ENCODE results near the gene BCDIN3D.
A peak's percentile ranks its signal among the peaks of the same experiment; 100 is the strongest.

Gene BCDIN3D

DNA sequence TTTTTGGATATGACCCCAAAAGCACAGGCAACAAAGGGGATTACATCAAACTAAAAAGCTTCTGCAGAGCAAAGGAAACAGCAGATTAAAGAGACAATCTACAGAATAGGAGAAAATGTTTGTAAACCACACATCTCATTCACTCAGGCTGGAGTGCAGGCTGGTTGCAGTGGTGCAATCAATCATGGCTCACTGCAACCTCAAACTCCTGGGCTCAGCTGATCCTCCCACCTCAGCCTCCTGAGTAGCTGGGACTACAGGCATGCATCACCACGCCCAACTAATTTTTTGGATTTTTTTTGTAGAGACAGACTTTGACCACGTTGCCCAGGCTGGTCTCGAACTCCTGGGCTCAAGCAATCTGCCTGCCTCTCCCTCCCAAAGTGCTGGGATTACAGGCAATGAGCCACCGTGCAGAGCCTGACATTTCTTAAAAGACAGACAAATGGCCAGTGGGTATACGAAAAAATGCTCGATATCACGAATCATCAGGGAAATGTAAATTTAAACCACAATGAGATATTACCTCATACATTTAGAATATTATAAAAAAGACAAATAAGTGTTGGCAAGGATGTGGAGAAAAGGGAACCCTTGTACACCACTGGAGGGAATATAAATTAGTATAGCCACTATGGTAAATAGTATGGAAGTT, 24.5 kb downstream of the BCDIN3D start:
- no peak for ATAC-seq

DNA sequence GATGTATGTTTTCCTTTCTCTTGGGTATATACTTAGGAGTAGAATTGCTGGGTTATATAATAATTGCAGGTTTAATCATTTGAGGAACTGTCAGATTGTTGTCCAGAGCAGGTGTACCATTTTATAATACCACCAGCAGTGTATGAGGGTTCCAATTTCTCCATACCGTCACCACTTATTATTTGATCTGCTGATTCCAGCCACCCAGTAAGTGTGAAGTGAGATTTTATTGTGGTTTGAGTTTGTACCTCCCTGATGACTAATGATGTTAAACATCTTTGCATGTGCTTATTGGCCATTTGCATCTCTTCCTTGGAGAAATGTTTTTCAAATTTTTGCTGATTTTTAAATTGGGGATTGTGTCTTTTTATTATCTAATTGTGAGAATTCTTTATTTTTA, 29.8 kb downstream of the BCDIN3D start:
- ATAC-seq, result peak in 1 of 2 donors; percentile 43

DNA sequence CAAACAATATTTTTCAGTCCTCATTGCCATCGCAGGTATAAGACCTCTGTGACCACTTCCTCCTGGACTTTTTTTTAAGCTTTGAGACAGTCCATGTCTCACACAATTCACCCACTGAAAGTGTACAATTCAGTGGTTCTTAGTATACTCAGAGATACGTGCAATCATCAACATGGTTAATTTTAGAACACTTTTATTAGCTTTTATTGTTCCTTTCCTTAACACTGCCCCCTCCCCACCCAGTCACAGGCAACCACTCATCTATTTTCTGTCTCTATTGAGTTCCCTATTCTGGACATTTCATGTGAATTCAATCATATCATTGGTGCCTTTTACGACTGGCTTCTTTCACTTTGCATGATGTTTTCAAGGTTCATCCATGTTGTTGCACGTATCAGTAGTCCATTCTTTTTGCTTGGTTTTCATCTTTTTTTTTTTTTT, 30.9 kb downstream of the BCDIN3D start:
- no peak for ATAC-seq

DNA sequence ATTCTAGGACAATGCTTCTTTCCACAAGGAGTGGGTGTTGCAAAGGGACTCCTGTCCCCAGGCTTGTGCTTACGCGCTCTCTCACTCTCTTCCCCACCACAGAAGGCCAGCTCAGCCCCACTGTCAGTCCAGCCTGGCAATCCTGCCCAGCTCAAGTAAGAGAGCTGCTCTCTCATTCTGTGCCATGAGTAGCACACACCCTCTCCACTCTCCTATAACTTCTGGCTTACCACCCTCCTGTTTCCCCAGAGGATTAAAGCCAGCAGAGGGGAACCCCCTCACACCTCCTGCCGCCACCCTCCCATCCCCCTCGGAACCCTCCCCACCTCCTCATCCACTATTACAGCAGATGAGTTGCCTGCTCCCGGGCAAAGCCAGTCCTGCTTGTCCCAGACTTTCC, 31.8 kb downstream of the BCDIN3D start:
- ATAC-seq, result no peak

DNA sequence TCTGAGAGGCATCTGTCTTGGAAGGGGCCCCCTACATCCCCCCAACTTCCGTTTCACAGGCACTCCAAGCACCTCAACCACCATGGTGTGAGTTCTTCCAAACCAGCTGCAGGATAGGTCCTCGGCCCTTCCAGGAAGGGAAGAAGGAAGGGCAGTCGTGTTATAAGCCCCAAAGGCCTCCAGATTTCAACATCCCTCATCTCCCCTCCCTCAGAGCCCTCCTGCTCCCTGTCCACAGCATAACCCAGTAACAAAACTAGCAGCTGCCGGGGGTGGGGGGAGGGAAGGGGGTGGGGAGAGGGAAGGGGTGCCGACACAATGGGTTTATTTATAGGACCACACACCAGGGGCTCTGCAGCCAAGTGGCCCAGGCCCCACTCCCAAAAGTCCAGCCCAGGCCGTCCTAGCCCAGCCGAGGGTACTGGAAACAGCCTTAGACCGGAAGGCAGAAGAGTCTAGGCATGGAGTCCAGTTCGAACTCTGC, 33.0 kb downstream of the BCDIN3D start:
- ATAC-seq, result no peak

DNA sequence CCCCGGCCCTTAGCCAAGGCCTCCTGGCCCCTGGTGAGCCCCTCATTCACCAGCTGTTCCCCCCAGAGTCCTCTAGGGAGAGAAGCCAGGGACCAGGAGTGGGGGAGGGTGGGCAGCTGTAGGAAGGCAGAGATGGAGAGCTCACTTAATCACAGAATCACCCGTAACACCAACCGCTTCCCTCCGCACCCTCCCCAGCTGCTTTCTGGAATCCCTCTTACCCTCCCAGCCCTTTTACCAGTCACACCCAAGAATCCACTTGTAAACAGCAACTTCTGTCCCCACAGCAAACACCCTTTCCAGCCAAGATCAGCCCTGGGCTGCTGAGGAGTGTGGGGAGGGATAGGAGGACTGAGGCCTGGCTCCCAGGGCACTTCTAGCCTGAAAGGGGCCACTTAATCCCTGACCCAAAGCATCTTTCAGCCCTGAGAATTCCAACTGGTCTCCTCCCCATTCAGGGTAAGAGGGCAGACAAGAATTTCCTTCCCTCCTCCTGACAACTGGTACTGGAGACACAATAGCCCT, 33.5 kb downstream of the BCDIN3D start:
- no peak for ATAC-seq

DNA sequence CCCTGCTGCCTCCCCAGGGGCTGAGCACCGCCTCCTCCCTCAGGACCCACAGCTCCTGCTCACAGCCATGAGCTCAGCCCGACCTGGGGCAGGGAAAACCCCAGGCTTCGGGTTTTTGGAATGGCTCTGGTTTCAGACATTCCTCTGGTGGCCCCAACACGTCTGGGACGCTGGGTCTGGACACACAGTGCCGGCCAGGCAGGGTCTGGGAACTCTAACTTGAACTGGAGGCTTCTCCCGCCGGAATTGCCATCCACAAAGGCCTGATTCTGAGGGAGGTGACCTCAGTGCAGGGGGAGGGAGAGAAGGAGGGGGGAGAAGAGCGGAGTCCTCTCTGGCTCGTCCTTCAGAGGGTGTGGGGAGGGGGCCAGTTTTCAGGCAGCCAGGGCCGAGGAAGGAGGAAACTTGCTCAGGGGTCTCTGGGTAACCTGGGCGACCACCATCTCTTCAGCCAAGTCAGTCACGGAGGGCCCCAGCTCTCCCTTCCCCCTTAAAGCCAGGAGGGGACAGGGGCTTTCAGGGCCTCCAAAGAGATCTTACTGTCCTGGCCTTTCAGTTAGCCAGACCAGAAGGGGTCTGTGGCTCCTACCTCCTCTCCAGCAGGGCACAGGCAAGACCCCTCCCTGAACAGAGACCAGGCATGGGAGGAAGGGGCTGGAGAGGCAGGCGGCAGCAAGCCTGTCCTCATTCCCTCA, 34.1 kb downstream of the BCDIN3D start:
- ATAC-seq, result no peak

DNA sequence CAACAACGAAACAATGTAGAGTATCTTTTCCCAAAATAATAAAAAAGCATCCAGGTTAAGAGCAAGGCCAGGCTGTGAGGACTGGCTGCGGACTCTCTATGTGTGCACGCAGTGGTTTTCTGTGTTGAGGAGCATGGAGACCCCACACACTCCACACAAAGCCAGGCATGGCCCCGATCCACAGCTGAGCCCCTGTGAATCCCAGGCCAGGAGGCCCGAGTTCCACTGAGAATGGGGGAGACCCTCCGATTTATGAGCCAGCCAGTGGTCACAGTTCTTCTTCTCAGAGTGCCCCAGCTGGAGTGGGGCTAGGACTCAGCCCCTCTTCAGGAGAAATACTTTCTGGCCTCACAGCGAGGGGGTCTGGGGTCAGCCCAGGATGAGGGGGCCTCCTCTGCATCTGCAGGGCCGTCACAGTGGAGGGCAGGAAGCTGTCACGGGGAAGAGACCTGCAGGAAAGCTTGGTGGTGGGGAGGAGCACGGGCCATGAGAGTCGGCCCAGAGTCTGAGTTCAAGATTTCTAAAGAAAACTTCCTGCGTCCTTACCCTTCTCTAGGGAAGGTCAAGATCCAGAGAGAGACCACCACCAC, 34.8 kb downstream of the BCDIN3D start:
- no peak for ATAC-seq

DNA sequence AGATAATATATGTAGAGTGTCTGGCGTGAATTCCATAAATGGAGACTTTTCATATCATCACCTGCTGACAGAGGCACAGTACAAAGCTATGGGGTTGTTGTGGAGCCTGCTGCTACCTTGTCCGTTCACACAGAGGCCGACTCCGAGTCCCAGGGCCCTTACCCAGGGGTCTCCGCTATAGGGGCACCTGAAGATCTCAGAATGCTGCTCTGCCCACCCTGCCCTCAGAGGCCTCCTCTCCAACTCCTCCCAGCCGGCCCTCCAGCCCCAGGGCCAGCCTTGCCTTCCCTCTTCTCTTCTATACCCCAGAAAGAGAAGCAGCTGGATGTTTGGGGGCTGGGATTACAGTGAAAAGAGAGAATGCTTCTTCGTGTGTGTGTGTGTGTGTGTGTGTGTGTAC, 36.0 kb downstream of the BCDIN3D start:
- ATAC-seq, result no peak

DNA sequence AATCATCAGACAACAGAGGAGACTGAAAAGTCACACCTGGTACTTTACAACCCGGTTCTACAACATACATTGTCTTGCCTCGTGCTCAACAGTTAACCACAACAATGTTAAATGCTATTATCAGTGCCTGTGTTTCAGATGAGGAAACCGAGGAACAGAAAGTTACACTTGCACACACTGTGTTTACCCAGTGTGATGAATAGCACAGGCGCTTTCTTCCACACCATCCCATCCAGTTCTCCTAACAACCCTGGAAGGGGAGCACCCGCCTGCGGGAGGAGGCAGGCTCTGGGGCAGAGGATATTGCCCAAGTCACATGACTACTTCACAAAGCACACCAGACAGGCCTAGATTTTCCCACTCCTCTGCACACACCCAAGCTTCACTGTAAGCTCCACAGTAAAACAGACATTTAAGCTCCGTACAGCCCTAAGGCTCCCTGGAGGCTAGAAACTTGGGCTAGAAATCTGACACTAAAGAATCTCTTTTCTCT, 36.5 kb downstream of the BCDIN3D start:
- no peak for ATAC-seq

DNA sequence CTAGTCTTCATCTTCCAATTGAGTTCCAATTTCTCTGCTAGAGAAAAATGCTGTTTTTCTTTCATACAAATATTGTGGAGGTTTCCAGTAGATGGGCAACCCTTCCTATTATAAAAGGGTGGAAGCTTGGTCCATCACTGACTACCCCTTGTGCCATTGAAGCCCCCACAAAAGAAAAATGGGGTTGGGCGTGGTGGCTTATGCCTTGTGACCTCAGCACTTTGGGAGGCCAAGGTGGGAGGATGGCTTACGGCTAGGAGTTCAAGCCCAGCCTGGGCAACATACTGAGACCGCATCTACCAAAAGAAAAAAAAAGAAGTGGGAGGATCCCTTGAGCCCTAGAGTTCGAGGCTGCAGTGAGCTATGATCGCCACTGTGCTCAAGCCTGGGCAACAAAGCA, 37.5 kb downstream of the BCDIN3D start:
- no peak for ATAC-seq

DNA sequence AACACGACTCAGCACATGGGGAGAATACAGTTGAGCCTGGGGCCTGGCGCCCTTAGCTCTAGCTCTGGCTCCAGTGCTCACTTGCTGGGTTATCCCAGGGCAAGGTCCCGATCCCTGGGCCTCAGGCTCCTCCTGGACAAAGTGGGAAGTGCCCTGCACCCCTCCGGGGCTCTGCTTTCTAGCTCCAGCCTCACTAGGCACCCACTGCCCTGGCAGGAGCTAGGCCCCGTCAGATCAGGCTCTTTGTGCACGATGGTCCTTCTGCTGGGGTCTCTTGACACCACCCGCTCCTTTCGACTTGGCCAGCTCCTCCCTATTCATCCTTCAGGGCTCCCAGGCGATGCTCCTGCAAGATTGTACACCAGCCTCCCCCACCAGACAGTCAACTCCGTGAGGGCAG, 38.1 kb downstream of the BCDIN3D start:
- ATAC-seq, result no peak

DNA sequence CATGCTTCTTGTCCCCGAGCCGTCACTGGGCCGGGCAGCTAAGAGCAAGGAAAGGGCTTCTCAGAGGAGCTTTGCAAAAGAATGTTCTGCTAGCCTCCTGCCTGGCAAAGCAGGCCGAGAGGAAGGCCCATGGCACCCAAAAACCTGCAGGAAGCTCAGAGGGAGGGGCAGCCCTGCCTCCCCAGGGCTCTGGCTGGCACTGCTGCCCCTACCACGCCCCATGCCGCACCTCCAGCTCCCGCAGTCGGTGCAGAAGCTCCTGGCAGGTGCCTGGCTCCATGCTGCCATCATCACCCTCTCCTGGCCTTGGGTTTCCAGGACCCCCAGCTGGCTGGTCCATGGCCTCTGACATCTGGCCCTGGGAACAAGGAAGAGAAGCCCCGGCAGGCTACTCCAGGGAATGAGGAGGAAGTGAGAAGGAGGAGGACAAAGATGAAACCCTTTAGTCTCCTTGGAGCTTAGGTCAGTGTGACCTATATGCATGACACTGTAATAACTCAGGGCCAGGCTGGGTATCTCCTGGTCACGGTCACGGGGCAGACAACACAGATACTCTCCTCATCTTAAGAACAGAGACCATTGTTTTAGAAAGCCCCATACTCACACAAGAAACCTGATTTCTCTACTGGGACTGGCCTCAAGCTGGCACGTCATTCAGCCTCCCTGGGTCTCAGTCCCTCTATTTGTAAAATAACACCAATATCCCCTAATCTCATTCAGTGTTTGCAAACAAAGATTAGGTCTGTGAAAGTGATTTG, 39.0 kb downstream of the BCDIN3D start:
- ATAC-seq, result no peak

DNA sequence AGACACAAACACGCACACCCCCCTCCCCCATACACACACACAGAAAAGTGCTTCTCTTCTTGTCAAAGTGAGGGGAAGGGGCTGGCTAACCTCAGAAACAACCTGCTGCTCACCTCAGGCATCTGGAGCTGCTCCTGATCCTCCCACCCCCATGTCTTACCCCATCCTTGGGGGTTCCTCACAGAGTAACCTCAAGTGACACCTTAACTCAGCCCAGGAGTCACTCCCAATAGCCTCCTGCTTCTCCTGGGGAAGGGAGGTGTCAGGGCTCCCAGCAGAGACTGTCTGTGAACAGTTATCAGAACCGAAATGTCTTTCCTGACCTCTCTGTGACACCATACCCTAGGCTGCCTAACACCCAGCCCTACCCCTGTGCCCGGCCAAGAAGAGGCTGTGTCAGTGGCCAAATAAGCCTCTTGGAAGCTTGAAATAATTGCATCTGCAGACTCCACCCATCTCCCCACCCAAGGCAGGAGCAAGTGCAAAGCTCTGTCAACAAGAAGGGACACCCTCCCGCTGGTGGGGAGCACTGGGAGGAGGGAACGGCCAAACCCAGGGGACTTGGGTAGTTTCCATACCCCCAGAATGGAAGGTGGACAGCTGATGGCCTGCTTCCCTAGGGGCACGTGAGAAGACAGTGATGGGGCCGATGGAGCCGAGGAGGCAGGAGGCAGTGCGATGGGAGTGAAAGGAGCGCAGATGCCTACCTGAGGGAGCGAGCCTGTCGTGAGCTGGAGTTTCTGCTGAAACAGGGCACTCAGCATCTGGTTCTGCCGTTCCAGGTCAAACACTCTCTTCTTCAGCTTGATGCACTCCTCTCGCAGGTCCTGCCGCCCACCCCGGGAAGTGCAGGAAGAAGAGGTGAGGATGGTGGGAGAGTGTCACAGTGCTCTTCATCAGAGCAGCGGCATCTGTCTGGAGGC, 41.5 kb downstream of the BCDIN3D start:
- no peak for ATAC-seq

DNA sequence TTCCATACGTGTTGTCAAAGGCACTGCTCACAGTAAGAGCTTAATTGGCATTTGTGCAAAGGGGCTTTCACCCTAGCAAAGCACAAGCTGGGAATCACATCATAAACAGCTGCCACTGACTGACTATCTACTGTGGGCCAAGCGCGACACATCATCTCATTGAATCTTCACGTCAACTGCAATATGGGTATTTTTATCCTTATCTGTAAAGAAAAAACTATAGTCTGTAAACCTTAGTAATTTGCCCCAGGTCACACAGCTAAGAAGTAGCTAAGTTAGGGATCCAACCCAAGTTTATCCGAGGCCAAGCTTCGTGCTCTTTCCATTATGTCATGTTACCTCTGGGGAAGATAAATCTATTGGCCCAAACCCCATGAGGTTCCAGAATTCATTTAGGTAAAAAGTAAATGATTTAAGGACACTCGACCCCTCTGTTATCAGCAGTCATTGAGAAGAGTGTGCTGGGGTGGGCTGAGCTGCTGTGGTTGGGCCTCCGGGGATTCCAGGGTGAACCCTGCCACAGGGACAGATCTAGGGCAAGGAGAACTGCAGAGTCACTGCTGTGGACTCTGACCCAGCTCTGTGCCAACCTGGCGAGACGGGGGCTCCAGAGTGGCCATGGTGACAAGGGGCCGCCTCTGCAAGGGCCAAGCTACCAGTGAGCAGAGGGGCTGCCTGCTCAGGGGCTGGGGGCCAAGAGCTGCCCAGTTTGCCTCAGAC, 42.3 kb downstream of the BCDIN3D start:
- ATAC-seq, result no peak

DNA sequence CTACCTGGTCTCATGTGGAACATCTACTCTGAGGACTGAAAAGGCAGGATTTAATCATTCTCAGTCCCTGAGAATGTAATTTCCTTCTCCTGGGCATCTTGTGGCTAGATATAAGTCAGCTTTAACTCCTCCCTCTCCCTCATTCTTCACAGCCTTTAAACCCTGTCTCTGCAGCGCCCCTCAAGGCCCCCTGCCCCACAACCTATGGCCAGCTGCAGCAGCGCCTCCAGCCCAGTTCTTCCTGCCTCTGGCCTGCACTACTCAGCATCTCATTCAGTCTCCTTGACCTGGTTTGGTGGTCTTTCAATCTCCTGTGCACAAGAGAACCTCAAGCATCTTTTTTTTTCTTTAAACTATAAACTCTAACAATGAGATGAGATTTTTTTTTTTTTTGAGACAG, 44.0 kb downstream of the BCDIN3D start:
- ATAC-seq, result no peak

DNA sequence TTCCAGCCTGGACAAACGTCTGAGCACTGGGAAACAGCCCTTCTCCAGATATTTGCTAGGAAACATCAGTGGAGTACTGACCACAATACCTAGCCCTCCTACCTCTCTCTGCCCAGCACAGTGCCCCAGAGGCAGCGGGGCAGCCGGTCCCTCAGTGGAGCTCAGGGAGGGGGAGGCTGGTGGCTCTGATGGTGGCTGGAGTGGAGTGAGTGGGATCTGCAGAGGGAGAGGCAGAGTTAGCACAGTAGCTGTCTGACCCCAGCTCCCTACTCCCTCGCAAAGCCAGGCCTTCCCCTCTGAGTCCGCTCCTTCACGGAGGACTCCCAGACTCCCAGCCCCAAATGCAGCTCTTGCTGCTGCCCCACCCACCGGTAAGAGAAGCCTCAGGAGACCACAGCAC, 44.7 kb downstream of the BCDIN3D start:
- no peak for ATAC-seq

DNA sequence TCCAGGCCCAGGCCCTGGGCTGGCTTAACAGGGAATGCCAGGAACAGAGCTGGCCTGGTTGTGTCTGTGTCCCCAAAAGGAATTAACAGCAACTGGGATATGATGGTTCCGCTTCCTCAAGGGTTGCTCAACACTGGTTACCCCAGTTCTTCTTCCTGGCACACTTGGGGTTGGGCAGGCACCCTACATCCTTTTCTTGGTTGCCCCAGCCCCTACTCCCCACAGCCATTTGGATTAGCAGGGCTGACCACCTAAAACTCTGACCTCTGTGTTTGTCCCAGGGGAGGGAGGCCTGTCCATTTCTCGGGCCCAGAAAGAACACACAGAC, 45.5 kb downstream of the BCDIN3D start:
- ATAC-seq, result no peak

DNA sequence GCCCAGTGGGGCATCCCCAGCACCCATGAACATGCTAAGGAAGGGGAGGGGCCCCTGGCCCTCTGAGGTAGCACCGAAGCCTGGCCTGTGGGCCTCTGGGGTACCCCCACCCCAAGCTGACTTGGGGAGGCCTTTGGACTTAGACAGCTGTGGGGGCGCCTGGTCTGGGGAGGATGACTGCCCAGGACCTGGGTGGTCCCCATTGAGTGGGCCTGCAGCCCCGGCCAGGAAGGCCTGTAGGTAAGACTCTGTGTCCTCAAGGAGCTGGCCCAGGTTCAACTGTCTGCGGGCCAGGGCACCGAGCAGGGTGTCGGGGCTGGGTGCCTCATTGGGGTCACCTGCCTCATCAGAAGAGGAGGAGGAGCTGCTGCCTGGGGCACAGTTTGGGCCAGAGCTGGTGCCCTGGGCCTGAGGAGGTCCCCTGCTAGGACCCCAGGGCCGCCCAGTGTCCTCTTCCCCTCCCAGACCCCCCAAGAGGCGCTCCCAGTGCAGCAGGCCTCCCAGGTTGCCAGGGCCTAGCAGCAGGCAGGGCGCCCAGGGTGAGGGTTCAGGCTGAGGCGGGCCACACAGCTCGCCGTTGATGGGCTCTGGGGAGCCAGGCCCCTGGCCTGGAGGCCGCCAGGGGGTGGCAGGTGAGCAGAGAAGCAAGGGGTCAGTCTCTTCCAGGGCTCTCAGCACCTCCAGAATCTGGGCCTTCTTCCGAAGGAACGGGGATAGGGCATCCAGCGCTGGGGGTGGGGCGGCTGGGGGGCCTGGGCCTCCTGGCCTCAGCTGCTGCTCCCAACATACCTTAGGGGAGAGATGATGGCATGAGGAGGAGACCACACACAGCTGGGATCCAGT, 46.1 kb downstream of the BCDIN3D start:
- no peak for ATAC-seq

DNA sequence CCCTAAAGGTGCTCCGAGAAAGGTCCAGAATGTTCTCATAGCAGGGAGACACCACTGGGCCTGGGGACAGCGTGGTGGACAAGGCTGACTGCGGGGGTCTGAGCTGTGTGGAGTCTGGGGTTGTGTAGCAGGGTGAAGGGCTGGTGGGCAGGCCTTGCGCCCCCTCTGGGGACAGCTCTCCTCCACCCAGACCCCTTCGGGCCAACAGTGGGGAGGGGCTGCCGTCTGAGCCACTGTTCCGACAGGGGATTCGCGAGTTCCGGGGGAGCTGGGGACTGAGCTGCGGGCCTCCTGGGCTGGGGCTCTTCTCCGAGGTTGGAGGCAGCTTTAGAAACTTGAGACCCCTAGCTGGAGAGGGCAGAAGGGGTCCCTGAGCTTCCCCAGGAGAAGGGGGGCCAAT, 46.8 kb downstream of the BCDIN3D start:
- no peak for ATAC-seq
